Caco-2 (cell line): ENCODE results near the gene KIF26B. TPM values are rescaled to one million over a fixed set of nuclear protein-coding genes. Genes with fewer than 3 reads are reported as not detected.
A peak's percentile ranks its signal among the peaks of the same experiment; 100 is the strongest.

Experiments
- BruUV-seq: library from RNA; stranded (reverse); fragments of 400-500 nt; replicated peaks from 2 replicates; lab custom pipeline; 2021; lab: Mats Ljungman, UMichigan
- CTCF ChIA-PET: fragments of 300-600 bp; sonication (Branson Sonifier 250); formaldehyde crosslinking; loops from one replicate; lab custom pipeline; 2022; ENCODE audit warnings: antibody characterized with exemption; lab: Charles Lee
- POLR2A ChIA-PET: fragments of 300-600 bp; sonication (Branson Sonifier 250); formaldehyde crosslinking; loops from one replicate; lab custom pipeline; 2022; ENCODE audit warnings: antibody characterized with exemption; lab: Charles Lee
- DNase-seq, 2 experiments: peaks; one replicate each; pipeline versions ENCODE4 v3.0.0 to v3.0.0-alpha.2; 2020 to 2022
- H3K27me3 ChIP-seq: replicated peaks from 2 replicates; pipeline ENCODE4 v1.6.0; 2011; ENCODE audit warnings: low read length; ENCODE audit not compliant: control insufficient read depth, insufficient read depth
- H3K36me3 ChIP-seq: 2 replicates; pipeline ENCODE4 v1.5.1; 2011; ENCODE audit warnings: low read length; ENCODE audit not compliant: control insufficient read depth, insufficient read depth
- H3K4me1 ChIP-seq: fragments of 250-450 bp; sonication (Bioruptor Pico); 2 replicates; pipeline ENCODE4 v1.5.1; 2020; ENCODE audit warnings: mild to moderate bottlenecking
- H3K4me3 ChIP-seq: 2 replicates; pipeline ENCODE4 v1.5.1; 2011; ENCODE audit warnings: low read depth, mild to moderate bottlenecking, control low read depth, low read length
- H3K9me3 ChIP-seq: fragments of 250-450 bp; sonication (Bioruptor Pico); 2 replicates; pipeline ENCODE4 v1.5.1; 2020; ENCODE audit warnings: mild to moderate bottlenecking, moderate library complexity
- H3K27ac Mint-ChIP-seq: one replicate; pipeline ENCODE4 v1.8.0; 2022; ENCODE audit warnings: mixed read lengths; ENCODE audit not compliant: unreplicated experiment
- H3K27me3 Mint-ChIP-seq: one replicate; pipeline ENCODE4 v1.8.0; 2022; ENCODE audit warnings: mixed read lengths; ENCODE audit not compliant: insufficient read depth, unreplicated experiment
- H3K36me3 Mint-ChIP-seq: one replicate; pipeline ENCODE4 v1.8.0; 2022; ENCODE audit warnings: mild to moderate bottlenecking, mixed read lengths; ENCODE audit not compliant: insufficient read depth, unreplicated experiment
- H3K4me1 Mint-ChIP-seq: one replicate; pipeline ENCODE4 v1.8.0; 2022; ENCODE audit warnings: low read depth, mixed read lengths; ENCODE audit not compliant: unreplicated experiment
- H3K4me3 Mint-ChIP-seq: one replicate; pipeline ENCODE4 v1.8.0; 2022; ENCODE audit warnings: mild to moderate bottlenecking, moderate library complexity, mixed read lengths; ENCODE audit not compliant: unreplicated experiment
- H3K9me3 Mint-ChIP-seq: one replicate; pipeline ENCODE4 v1.8.0; 2022; ENCODE audit warnings: mixed read lengths; ENCODE audit not compliant: unreplicated experiment
- CTCF ChIP-seq, 2 experiments: fragments of 200-600 bp in 1 of 2; IDR thresholded peaks; 1 replicate in 1 of 2; 2 replicates in 1 of 2; pipeline versions ENCODE4 v1.5.1 to v1.8.0; 2011 to 2022; ENCODE audit warnings: antibody characterized with exemption in 1 of 2, control low read depth in 1 of 2, inconsistent platforms in 1 of 2, low read depth in 1 of 2, low read length in 1 of 2, mild to moderate bottlenecking in 1 of 2, moderate library complexity in 1 of 2; ENCODE audit not compliant: insufficient read depth in 1 of 2, severe bottlenecking in 1 of 2, unreplicated experiment in 1 of 2
- intact Hi-C: fragments of 100-400 bp; cut with micrococcal nuclease; formaldehyde crosslinking; loops from one replicate; pipeline ENCODE4 v1.10.0; 2022; ENCODE audit not compliant: unreplicated experiment
- total RNA-seq: library from RNA; stranded (reverse); gene quantifications from 2 replicates; pipeline ENCODE4 v1.2.3, GENCODE V29; 2022

Gene KIF26B
- total RNA-seq, 1 experiment from 2014 or later, result 4.9 TPM

- H3K9me3 Mint-ChIP-seq, result no peaks in the 10 kb centered on the region
- Histone ChIP-seq H3K4me1 (no peaks in the 10 kb centered on the region), H3K27me3 (no peaks in the 10 kb centered on the region), H3K9me3 (no peaks in the 10 kb centered on the region), H3K36me3 (no peaks in the 10 kb centered on the region), H3K4me3 (no peak overlapping the region)
- BruUV-seq, result no TSS peak
- no peaks in the 10 kb centered on the region for H3K36me3 Mint-ChIP-seq
- no peaks in the 10 kb centered on the region for H3K27me3 Mint-ChIP-seq
- POLR2A ChIA-PET, result no interaction called here
- no peak overlapping the region for H3K4me3 Mint-ChIP-seq
- CTCF ChIA-PET, result no interaction called here
- no peak for TF ChIP-seq CTCF (IDR thresholded peaks at IDR 0.05; ENCODE audit: insufficient read depth in 1 of 2, low read depth in 1 of 2, low read length in 1 of 2, severe bottlenecking in 1 of 2, unreplicated experiment in 1 of 2)
- no peak overlapping the region for H3K27ac Mint-ChIP-seq
- peaks cover 10% of the 10 kb centered on the region for H3K4me1 Mint-ChIP-seq
- DNase-seq, result no peak
- intact Hi-C loops, result no loop called here
These were observed 466.8 kb downstream of the KIF26B start for GRCh38 chr1:245621589-245621988.

GRCh38 chr1:245622332-245623014, 467.7 kb downstream of the KIF26B start:
- BruUV-seq, result no TSS peak
- H3K27me3 ChIP-seq, result no peaks in the 10 kb centered on the region
- TF ChIP-seq CTCF (IDR thresholded peaks at IDR 0.05; ENCODE audit: insufficient read depth in 1 of 2, low read depth in 1 of 2, low read length in 1 of 2, severe bottlenecking in 1 of 2, unreplicated experiment in 1 of 2), result no peak
- H3K9me3 ChIP-seq, result no peaks in the 10 kb centered on the region
- intact Hi-C loops, result no loop called here
- no peak overlapping the region for H3K4me3 ChIP-seq
- Mint-ChIP-seq H3K4me1 (peaks cover 10% of the 10 kb centered on the region), H3K27me3 (no peaks in the 10 kb centered on the region), H3K36me3 (no peaks in the 10 kb centered on the region), H3K27ac (peak overlapping the region; percentile 20), H3K9me3 (no peaks in the 10 kb centered on the region), H3K4me3 (no peak overlapping the region)
- CTCF ChIA-PET, result interaction anchor here (0.6 kb wide), 1 partner anchor 208 kb away, joined by 4 read pairs; no protein-coding TSS in a partner anchor
- no peaks in the 10 kb centered on the region for H3K4me1 ChIP-seq
- POLR2A ChIA-PET, result interaction anchor here (0.6 kb wide), 1 partner anchor 21 kb away, joined by 10 read pairs; no protein-coding TSS in a partner anchor
- H3K36me3 ChIP-seq, result no peaks in the 10 kb centered on the region
- DNase-seq, result peak in 1 of 2 experiments; percentile 56

- H3K4me3 Mint-ChIP-seq, result no peak overlapping the region
- POLR2A ChIA-PET, result no interaction called here
- no peak overlapping the region for H3K4me3 ChIP-seq
- no peaks in the 10 kb centered on the region for H3K36me3 Mint-ChIP-seq
- BruUV-seq, result no TSS peak
- H3K4me1 ChIP-seq, result no peaks in the 10 kb centered on the region
- H3K36me3 ChIP-seq, result no peaks in the 10 kb centered on the region
- TF ChIP-seq CTCF (IDR thresholded peaks at IDR 0.05; ENCODE audit: insufficient read depth in 1 of 2, low read depth in 1 of 2, low read length in 1 of 2, severe bottlenecking in 1 of 2, unreplicated experiment in 1 of 2), result no peak
- no peaks in the 10 kb centered on the region for H3K27me3 ChIP-seq
- DNase-seq, result no peak
- peaks cover 51% of the 10 kb centered on the region for H3K9me3 Mint-ChIP-seq
- CTCF ChIA-PET, result no interaction called here
- no peaks in the 10 kb centered on the region for H3K27me3 Mint-ChIP-seq
- H3K4me1 Mint-ChIP-seq, result no peaks in the 10 kb centered on the region
- no peak overlapping the region for H3K27ac Mint-ChIP-seq
- intact Hi-C loops, result no loop called here
- peaks cover 40% of the 10 kb centered on the region for H3K9me3 ChIP-seq
These were observed 486.6 kb downstream of the KIF26B start for GRCh38 chr1:245641384-245641783.
